Adipocyte (in vitro differentiated cells): Measurements from ENCODE around the gene ATP10B.

Experiments
- DNase-seq: peaks from one replicate; pipeline ENCODE4 v3.0.0-alpha.2; 2015; ENCODE audit warnings: low read depth
- H3K27me3 ChIP-seq: replicated peaks from 2 replicates; pipeline ENCODE4 v1.7.0; 2013; ENCODE audit warnings: mild to moderate bottlenecking, low read length, moderate library complexity; ENCODE audit not compliant: control insufficient read depth, insufficient read depth
- H3K36me3 ChIP-seq: 2 replicates; pipeline ENCODE4 v1.7.0; 2013; ENCODE audit warnings: low read length, mild to moderate bottlenecking, moderate library complexity; ENCODE audit not compliant: control insufficient read depth, insufficient read depth, severe bottlenecking
- H3K4me1 ChIP-seq: 2 replicates; pipeline ENCODE4 v1.7.0; 2013; ENCODE audit warnings: mild to moderate bottlenecking, low read length, moderate library complexity; ENCODE audit not compliant: control insufficient read depth, insufficient read depth
- H3K4me3 ChIP-seq: 2 replicates; pipeline ENCODE4 v1.7.0; 2013; ENCODE audit warnings: mild to moderate bottlenecking, low read length, moderate library complexity
- H3K9ac ChIP-seq: 2 replicates; pipeline ENCODE4 v1.7.0; 2013; ENCODE audit warnings: mild to moderate bottlenecking, low read length, moderate library complexity
- H3K9me3 ChIP-seq: 2 replicates; pipeline ENCODE4 v1.7.0; 2013; ENCODE audit warnings: mild to moderate bottlenecking, low read length, moderate library complexity; ENCODE audit not compliant: control insufficient read depth

The ATP10B gene

DNA sequence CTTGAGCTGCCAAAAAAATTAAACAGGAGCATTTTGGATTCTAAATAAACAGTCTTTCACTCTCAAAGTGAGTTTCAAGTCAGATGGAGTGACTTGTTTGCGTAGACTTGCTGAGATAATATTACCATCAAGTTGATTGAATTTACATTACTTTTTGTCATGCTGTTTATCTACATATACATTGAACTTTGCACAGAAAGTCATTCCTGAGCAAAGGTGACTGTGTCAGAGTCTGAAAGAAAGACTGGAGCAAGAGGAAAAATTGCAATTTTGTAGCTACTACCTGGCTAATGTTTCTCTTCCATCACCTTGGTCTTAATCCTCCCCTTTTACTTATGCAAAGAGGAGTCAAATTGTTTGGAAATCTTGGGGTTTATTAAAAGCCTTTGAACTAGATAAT lies 251.0 kb downstream of the ATP10B start:
- Histone ChIP-seq H3K9ac (no peak overlapping the region), H3K4me3 (no peak overlapping the region), H3K36me3 (no peaks in the 10 kb centered on the region), H3K27me3 (no peaks in the 10 kb centered on the region), H3K9me3 (no peaks in the 10 kb centered on the region), H3K4me1 (no peaks in the 10 kb centered on the region)
- no peak for DNase-seq

DNA sequence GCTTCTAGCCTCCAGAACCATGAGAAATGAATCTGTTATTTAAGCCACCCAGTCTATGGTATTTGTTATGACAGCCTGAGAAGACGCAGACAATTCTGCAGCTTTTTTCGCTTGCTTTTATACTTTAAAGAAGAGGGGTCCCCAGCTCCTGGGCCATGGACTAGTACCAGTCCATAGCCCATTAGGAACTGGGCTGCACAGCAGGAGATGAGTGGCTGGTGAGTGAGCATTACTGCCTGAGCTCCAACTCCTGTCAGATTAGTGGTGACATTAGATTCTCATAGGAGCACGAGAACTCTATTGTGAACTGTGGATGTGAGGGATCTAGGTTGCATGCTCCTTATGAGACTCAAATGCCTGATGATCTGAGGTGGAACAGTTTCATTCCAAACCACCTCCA lies 278.7 kb downstream of the ATP10B start:
- Histone ChIP-seq H3K9me3 (peaks cover 2% of the 10 kb centered on the region), H3K9ac (no peak overlapping the region), H3K4me3 (no peak overlapping the region), H3K36me3 (no peaks in the 10 kb centered on the region), H3K4me1 (no peaks in the 10 kb centered on the region), H3K27me3 (no peaks in the 10 kb centered on the region)
- DNase-seq: no peak

DNA sequence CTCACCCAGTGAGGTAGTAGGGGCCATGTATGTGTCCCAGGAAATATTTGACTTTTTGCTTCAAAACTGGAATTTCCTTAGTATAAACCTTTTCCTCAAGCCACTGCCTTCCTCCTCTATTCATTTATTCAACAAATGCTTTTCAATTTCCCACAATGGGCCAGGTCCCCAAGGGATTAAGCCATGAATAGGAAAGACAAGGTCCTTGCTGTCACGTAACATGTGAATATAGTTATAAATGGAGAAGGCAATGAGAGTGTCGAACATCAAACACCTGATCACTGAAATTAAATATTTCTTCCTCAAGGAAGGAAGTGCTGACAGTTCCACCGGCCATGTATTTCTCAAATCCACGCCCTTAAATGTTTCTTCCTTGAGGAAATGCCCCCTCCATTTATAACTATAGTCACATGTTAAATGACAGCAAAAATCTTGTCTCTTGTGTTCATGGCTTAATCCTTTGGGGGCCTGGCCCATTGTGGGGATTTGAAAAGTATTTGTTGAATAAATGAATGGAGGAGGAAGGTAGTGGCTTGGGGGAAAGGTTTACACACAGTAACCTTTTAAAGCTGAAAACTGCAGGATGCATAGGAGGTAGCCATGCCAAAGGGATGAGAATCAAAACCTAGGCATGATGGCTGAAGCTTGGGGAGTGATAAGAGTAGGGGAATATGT lies 284.8 kb downstream of the ATP10B start:
- no peak overlapping the region for H3K4me3 ChIP-seq
- H3K27me3 ChIP-seq: peaks cover 3% of the 10 kb centered on the region
- H3K4me1 ChIP-seq: no peaks in the 10 kb centered on the region
- no peaks in the 10 kb centered on the region for H3K9me3 ChIP-seq
- no peak overlapping the region for H3K9ac ChIP-seq
- DNase-seq: no peak
- H3K36me3 ChIP-seq: no peaks in the 10 kb centered on the region

DNA sequence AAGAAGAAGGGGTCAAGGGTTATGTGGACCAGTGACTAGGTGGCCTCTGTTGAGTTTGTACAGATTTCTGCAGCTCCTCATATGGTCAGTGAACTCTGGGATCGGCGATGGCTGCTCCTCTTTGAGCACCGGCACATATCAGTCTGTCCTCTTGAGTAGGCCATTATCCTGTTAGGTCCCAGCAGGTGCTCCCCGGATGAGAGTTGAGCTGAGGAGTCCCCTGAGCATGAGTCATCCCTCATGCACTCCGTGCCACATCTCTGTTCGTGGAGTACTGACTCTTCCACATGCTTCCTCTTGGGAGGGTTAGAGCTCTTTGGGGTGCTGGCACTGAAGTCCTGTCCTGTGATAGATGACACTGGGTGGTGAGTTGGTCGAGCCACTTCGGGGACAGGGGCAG lies 286.6 kb downstream of the ATP10B start:
- no peak for DNase-seq

DNA sequence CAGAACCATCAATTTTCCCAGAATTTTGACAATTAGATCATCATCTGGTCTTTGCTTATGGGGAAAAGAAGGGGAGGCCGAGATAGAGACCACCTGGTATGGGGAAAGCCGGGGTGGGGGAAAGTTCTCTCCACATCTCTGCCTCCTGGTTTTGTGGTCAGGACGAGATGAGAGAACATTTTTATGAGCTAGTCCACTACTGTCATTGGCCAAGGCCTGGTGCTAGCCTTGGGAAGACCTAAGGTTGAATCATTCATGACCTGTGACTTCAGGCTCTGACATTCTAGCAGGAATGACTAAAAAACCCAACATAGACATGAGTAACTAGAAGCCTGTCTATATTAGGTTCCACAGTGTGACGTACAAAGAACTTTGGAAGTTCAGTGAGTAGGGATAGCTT lies 295.2 kb downstream of the ATP10B start:
- H3K36me3 ChIP-seq: no peaks in the 10 kb centered on the region
- no peaks in the 10 kb centered on the region for H3K4me1 ChIP-seq
- DNase-seq: no peak
- no peak overlapping the region for H3K9ac ChIP-seq
- no peaks in the 10 kb centered on the region for H3K9me3 ChIP-seq
- peaks cover 9% of the 10 kb centered on the region for H3K27me3 ChIP-seq
- H3K4me3 ChIP-seq: no peak overlapping the region

More for the DNA sequence above, 286.6 kb downstream of the ATP10B start:
- H3K9ac ChIP-seq: no peak overlapping the region
- no peaks in the 10 kb centered on the region for H3K4me1 ChIP-seq
- H3K27me3 ChIP-seq: peaks cover 3% of the 10 kb centered on the region
- no peaks in the 10 kb centered on the region for H3K36me3 ChIP-seq
- no peak overlapping the region for H3K4me3 ChIP-seq
- no peaks in the 10 kb centered on the region for H3K9me3 ChIP-seq

DNA sequence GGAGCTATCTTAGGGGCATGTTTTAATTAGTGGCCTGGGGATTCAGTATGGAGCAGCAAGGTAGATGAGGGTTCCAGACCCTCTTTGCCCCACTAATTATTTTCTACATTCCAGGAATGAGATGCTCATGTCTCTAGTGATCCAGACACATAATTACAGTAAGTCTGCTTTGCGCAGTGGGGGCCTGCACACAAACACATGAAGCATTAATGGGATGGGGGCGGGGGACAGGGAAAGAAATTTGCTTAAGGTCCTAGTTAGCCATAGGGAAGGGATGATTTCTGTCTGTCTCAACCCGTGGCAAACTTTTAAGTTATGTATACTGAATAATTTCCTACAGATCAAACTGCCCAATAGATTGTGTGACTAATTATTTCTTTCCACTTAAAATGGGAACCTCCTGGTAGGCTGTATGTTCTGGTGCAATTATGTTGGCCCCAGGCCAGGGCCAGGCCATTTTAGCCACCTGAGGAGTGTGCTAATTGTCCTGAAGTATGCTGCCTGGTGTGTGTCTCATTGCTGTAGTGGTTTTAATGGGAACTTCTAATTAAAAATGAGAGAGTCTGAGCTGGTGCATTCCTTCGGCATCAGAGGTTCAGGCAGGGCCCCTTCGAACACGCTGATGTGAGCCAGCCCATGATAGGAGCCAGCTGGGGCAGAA lies 295.9 kb downstream of the ATP10B start:
- no peak for DNase-seq

DNA sequence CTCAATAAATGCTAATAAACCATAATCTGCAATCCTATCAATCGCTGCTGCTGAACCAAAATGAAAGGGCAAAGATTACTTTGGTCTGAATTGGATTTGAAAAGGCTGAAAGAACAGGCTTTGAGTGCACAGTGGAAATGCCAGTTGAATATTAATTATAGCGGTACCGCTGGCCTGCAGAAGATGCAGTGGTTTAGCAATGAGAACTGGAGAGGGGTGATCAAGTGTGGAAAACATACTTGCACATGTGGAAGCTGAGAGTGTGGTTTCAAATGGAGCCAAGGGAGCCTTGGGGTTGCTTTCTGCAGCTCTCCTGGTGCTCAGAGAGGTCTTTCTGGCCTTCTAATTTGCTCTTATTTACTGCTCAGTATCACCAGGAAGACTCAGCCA lies 296.4 kb downstream of the ATP10B start:
- no peak for DNase-seq
- Histone ChIP-seq H3K4me3 (no peak overlapping the region), H3K9me3 (no peaks in the 10 kb centered on the region), H3K9ac (no peak overlapping the region), H3K27me3 (peaks cover 13% of the 10 kb centered on the region), H3K36me3 (no peaks in the 10 kb centered on the region), H3K4me1 (no peaks in the 10 kb centered on the region)

More for the DNA sequence above, 295.9 kb downstream of the ATP10B start:
- no peaks in the 10 kb centered on the region for H3K4me1 ChIP-seq
- H3K36me3 ChIP-seq: no peaks in the 10 kb centered on the region
- no peak overlapping the region for H3K4me3 ChIP-seq
- peaks cover 12% of the 10 kb centered on the region for H3K27me3 ChIP-seq
- no peaks in the 10 kb centered on the region for H3K9me3 ChIP-seq
- H3K9ac ChIP-seq: no peak overlapping the region

DNA sequence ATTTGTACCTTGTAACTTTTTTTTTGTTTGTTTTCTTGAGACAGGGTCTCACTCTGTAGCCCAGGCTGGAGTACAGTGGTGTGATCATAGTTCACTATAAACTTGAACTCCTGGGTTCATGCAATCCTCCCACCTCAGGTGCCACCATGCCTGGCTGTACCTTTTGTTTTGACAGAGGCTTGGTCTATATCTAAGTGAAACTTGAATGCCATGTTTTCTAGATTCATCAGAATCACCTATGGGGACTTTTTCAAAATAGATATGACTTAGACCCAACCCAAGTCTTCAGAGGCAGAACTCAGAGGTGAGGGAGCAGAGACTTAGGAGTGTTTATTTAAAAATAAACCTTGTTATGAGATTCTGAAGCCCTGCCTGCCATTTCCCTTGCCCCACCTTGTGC lies 301.9 kb downstream of the ATP10B start:
- Histone ChIP-seq H3K27me3 (peaks cover 13% of the 10 kb centered on the region), H3K9me3 (no peaks in the 10 kb centered on the region), H3K9ac (no peak overlapping the region), H3K4me1 (no peaks in the 10 kb centered on the region), H3K4me3 (no peak overlapping the region), H3K36me3 (no peaks in the 10 kb centered on the region)
- DNase-seq: no peak

DNA sequence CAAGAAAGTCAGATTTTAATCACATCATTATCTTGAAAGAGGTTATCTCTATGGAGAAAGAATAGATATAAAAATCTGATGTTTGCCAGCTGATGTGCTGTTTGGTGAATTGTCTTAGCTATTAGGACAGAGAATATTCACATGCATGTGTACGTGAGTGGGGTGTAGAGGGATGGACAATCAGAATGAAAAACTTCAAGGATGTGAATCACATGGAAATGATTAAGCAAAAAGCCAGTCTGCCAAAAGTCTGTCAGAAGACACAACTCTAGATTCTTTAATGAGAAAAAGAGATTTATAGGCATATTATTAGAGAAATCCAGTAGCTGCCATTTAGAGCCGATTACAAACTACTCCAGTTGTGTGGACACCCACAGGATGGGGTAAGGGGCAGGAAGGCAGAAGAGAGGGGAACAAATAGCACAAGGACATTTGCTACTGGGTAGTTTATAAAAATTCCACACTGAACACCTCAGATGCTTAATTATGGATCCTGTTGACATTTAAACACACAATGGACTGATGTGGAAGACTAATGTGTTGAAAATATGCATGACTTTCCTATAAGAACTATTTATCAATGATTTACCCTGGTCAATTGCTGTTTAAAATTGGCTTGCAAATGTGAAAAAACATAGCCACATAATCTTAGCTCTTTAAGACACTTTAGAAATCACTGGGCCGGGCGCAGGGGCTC lies 302.9 kb downstream of the ATP10B start:
- Histone ChIP-seq H3K9ac (no peak overlapping the region), H3K9me3 (no peaks in the 10 kb centered on the region), H3K4me1 (no peaks in the 10 kb centered on the region), H3K27me3 (peaks cover 13% of the 10 kb centered on the region), H3K4me3 (no peak overlapping the region), H3K36me3 (no peaks in the 10 kb centered on the region)
- DNase-seq: no peak

DNA sequence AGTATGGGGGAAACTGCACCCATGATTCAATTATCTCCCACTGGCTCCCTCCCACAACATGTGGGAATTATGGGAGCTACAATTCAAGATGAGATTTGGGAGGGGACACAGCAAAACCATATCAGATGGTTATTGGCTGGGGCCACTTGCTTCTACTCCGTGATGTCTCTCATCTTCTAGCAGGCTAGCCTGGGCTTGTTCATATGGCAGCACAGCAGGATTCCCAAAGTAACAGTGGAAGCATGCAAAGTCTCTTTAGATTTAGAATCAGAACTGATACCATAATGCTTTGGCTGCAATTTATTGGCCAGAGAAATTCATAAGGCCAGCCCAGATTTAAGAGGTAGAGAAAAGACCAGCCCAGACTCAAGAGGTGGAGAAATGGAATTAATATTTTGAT lies 304.1 kb downstream of the ATP10B start:
- Histone ChIP-seq H3K9me3 (no peaks in the 10 kb centered on the region), H3K4me1 (no peaks in the 10 kb centered on the region), H3K36me3 (no peaks in the 10 kb centered on the region), H3K9ac (no peak overlapping the region), H3K27me3 (peaks cover 9% of the 10 kb centered on the region), H3K4me3 (no peak overlapping the region)
- no peak for DNase-seq

DNA sequence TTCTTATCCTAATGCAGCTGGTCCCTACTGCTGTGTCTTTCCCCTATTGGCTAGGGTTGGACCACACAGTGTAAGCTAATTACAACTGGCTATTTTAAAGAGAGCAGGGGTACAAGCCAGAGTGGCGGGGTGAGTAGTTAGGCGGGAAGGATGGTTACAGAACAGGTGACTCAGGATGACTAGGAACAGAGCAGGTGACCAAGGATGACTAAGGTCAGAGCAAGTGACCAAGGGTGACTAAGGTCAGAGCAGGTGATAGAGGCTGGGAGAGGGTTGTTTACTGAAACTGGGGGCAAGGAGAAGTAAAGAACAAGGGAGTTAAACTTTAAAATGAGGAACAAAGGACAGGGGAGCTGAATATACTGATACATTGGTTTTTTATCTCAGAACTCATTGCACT lies 304.9 kb downstream of the ATP10B start:
- peaks cover 4% of the 10 kb centered on the region for H3K27me3 ChIP-seq
- no peak overlapping the region for H3K9ac ChIP-seq
- H3K9me3 ChIP-seq: no peaks in the 10 kb centered on the region
- no peak overlapping the region for H3K4me3 ChIP-seq
- DNase-seq: no peak
- no peaks in the 10 kb centered on the region for H3K4me1 ChIP-seq
- H3K36me3 ChIP-seq: no peaks in the 10 kb centered on the region
